Transverse colon (tissue), 3 donors: ENCODE data around the gene BUD13.

Experiments used
- POLR2A ChIP-seq: fragments of 450-650 bp; IDR thresholded peaks from one replicate; pipeline ENCODE4 v1.6.1; 2016; ENCODE audit warnings: antibody characterized with exemption, mild to moderate bottlenecking, moderate library complexity
- POLR2AphosphoS5 ChIP-seq, 3 donors: sonication (generic); formaldehyde crosslinking; IDR thresholded peaks; one replicate each; pipeline ENCODE4 v1.6.1; 2016; ENCODE audit warnings: antibody characterized with exemption in 3 of 3

GRCh38 chr11:116750070-116750718, 22.6 kb downstream of the BUD13 start:
- TF ChIP-seq POLR2AphosphoS5 (IDR thresholded peaks at IDR 0.05): no peak
- no peak for TF ChIP-seq POLR2A
